CD4-positive, alpha-beta T cell treated with Interleukin-4 for 1 hour (primary cell): ENCODE measurements around the gene ZNF775.

Experiments
- DNase-seq, 2 donors: peaks; one replicate each; pipeline ENCODE4 v3.0.0-alpha.2; 2020 to 2022

The ZNF775 gene

GRCh38 chr7:150378853-150379440 is at the start of gene ZNF775:
ZNF775 (plus strand) TSS chr7:150379330; CDS start chr7:150388471, 9,141 bp downstream.
- peak; percentile 91 to 93 for DNase-seq

- DNase-seq, result no peak
Observed at GRCh38 chr7:150329331-150330120, 49.6 kb upstream of the ZNF775 start.

- no peak for DNase-seq
Observed at GRCh38 chr7:150330211-150330885, 48.8 kb upstream of the ZNF775 start.

GRCh38 chr7:150332852-150333635 is 46.1 kb upstream of the ZNF775 start:
- no peak for DNase-seq

GRCh38 chr7:150333659-150334058 is 45.5 kb upstream of the ZNF775 start:
- DNase-seq, result no peak

GRCh38 chr7:150334108-150334507 is 45.0 kb upstream of the ZNF775 start:
- no peak for DNase-seq

GRCh38 chr7:150335108-150335773 is 43.9 kb upstream of the ZNF775 start:
- DNase-seq, result no peak

- no peak for DNase-seq
Observed at GRCh38 chr7:150335774-150336112, 43.4 kb upstream of the ZNF775 start.

GRCh38 chr7:150336746-150337145 is 42.4 kb upstream of the ZNF775 start:
- DNase-seq, result no peak

- no peak for DNase-seq
Observed at GRCh38 chr7:150337179-150337578, 42.0 kb upstream of the ZNF775 start.

- no peak for DNase-seq
Observed at GRCh38 chr7:150337659-150338081, 41.5 kb upstream of the ZNF775 start.

- no peak for DNase-seq
Observed at GRCh38 chr7:150338166-150338829, 40.8 kb upstream of the ZNF775 start.

GRCh38 chr7:150339409-150339809 is 39.7 kb upstream of the ZNF775 start:
- DNase-seq, result no peak

- DNase-seq, result no peak
Observed at GRCh38 chr7:150340024-150340749, 38.9 kb upstream of the ZNF775 start.

- no peak for DNase-seq
Observed at GRCh38 chr7:150340875-150341262, 38.3 kb upstream of the ZNF775 start.

GRCh38 chr7:150341263-150342120 is 37.6 kb upstream of the ZNF775 start, which contains the start of gene RARRES2:
RARRES2 (minus strand) TSS chr7:150341629; CDS start chr7:150340609, 1,020 bp downstream.
- no peak for DNase-seq

- DNase-seq, result no peak
Observed at GRCh38 chr7:150342121-150342408, 37.1 kb upstream of the ZNF775 start.

- DNase-seq, result no peak
Observed at GRCh38 chr7:150343225-150343624, 35.9 kb upstream of the ZNF775 start.

- no peak for DNase-seq
Observed at GRCh38 chr7:150344299-150344698, 34.8 kb upstream of the ZNF775 start.

- DNase-seq, result no peak
Observed at GRCh38 chr7:150345012-150345411, 34.1 kb upstream of the ZNF775 start.
